ENCODE measurements around the gene RTL1. TPM values are rescaled to one million over a fixed set of nuclear protein-coding genes. Genes with fewer than 3 reads are reported as not detected.

Gene RTL1
- total and polyA plus RNA-seq, 2 donors (not counting 3 experiments of a cell fraction or from before 2014, with no cell fraction given) = not detected

DNA sequence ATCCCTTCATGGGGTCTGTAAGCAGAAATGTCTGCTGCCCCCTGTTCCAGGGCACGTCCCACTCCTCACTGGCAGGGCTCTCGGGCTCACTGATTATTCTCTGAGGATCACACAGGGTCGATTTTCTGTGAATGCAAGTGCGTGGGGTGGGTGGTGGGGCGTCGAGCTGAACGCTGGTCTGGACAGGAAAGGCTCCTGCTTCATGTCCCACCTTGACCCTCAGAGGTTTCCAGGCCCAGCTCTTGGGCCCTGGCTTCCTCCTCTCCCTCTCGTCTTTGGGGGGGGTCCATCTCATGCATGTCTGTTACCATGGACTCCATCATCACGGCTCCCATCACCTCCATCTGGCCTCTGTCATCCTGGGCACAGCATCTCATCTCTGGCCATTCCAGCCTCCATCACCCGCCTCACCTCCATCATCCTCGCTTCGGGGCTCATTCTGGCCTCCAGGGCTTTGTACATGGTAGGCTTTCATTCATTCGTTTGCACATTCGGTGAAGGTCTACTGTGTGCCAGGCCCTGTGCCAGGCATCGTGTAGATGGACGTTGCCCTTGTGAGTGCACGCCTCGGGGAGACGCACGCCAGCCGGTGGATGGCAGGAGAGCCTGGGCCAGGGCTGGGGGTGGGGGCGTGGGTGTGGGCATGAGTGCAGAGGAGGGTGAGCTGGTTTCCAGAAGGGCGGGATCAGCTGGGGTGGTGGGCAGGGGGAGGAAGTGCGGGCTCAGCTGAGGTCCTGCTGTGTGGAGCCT lies 34.7 kb downstream of the RTL1 start:
- Histone ChIP-seq H3K9me3 (replicated peaks; ENCODE audit: control insufficient read depth, insufficient read depth, low read length) (no peaks in the 10 kb centered on the region), H3K4me2 (ENCODE audit: insufficient read depth, low read length) (no peak overlapping the region), H3K9me1 (replicated peaks; ENCODE audit: control insufficient read depth, extremely low read depth, insufficient read depth, low read length) (no peaks in the 10 kb centered on the region), H4K20me1 (replicated peaks; ENCODE audit: control insufficient read depth, extremely low read depth, insufficient read depth, low read length) (no peaks in the 10 kb centered on the region), H3K27ac (ENCODE audit: insufficient read depth, low read depth, low read length) (no peak overlapping the region), H2AFZ (ENCODE audit: low read depth, low read length) (no peak overlapping the region), H3K9ac (replicated peaks; ENCODE audit: extremely low read depth, insufficient read depth, low read length) (no peak overlapping the region), H3K79me2 (ENCODE audit: control insufficient read depth, insufficient read depth, low read length) (no peaks in the 10 kb centered on the region), H3K4me3 (replicated peaks in 1 of 3; ENCODE audit: insufficient read depth in 1 of 3, low read depth in 1 of 3, low read length in 3 of 3) (no peak overlapping the region), H3K4me1 (ENCODE audit: control insufficient read depth, extremely low read depth, insufficient read depth, low read length) (no peaks in the 10 kb centered on the region), H3K36me3 (ENCODE audit: control insufficient read depth in 2 of 2, extremely low read depth in 1 of 2, insufficient read depth in 2 of 2, low read length in 2 of 2) (peaks cover 0 to 13% of the 10 kb centered on the region in 2 experiments), H3K27me3 (ENCODE audit: control insufficient read depth in 2 of 2, insufficient read depth in 2 of 2, low read length in 2 of 2) (no peaks in the 10 kb centered on the region)
- FAIRE-seq = no peak
- ChIA-PET CTCF (no interaction called here), POLR2A (no interaction called here)
- TF ChIP-seq, protein P1, sequence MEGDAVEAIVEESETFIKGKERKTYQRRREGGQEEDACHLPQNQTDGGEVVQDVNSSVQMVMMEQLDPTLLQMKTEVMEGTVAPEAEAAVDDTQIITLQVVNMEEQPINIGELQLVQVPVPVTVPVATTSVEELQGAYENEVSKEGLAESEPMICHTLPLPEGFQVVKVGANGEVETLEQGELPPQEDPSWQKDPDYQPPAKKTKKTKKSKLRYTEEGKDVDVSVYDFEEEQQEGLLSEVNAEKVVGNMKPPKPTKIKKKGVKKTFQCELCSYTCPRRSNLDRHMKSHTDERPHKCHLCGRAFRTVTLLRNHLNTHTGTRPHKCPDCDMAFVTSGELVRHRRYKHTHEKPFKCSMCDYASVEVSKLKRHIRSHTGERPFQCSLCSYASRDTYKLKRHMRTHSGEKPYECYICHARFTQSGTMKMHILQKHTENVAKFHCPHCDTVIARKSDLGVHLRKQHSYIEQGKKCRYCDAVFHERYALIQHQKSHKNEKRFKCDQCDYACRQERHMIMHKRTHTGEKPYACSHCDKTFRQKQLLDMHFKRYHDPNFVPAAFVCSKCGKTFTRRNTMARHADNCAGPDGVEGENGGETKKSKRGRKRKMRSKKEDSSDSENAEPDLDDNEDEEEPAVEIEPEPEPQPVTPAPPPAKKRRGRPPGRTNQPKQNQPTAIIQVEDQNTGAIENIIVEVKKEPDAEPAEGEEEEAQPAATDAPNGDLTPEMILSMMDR (IDR thresholded peaks at IDR 0.05; ENCODE audit: extremely low read depth in 1 of 2, insufficient read depth in 1 of 2, low read depth in 1 of 2, low read length in 2 of 2) = no peak
- TF ChIP-seq, protein P2, sequence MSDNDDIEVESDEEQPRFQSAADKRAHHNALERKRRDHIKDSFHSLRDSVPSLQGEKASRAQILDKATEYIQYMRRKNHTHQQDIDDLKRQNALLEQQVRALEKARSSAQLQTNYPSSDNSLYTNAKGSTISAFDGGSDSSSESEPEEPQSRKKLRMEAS (IDR thresholded peaks at IDR 0.05; ENCODE audit: insufficient read depth, insufficient read length) = no peak
- TF ChIP-seq POLR2AphosphoS5 (IDR thresholded peaks at IDR 0.05; ENCODE audit: insufficient read depth, low read depth, low read length) (no peak), FOS (IDR thresholded peaks at IDR 0.05; ENCODE audit: borderline replicate concordance, insufficient read depth, low read length) (no peak)
- DNase-seq (ENCODE audit: low read depth, low spot score) = no peak
- no TSS peak for BruUV-seq (replicated peaks)
- dilution Hi-C loops (cut with MboI; ENCODE audit: extremely low pct_ligation_motif_present, low sequenced_read_pairs) = no loop called here
- intact Hi-C loops (cut with micrococcal nuclease) = no loop called here

Measured in endothelial cell of umbilical vein (primary cell).